ENCODE results near the gene OBSL1.

The OBSL1 gene

GRCh38 chr2:219609149-219609750 is 37.9 kb upstream of the OBSL1 start:
- TF ChIP-seq, protein P1, sequence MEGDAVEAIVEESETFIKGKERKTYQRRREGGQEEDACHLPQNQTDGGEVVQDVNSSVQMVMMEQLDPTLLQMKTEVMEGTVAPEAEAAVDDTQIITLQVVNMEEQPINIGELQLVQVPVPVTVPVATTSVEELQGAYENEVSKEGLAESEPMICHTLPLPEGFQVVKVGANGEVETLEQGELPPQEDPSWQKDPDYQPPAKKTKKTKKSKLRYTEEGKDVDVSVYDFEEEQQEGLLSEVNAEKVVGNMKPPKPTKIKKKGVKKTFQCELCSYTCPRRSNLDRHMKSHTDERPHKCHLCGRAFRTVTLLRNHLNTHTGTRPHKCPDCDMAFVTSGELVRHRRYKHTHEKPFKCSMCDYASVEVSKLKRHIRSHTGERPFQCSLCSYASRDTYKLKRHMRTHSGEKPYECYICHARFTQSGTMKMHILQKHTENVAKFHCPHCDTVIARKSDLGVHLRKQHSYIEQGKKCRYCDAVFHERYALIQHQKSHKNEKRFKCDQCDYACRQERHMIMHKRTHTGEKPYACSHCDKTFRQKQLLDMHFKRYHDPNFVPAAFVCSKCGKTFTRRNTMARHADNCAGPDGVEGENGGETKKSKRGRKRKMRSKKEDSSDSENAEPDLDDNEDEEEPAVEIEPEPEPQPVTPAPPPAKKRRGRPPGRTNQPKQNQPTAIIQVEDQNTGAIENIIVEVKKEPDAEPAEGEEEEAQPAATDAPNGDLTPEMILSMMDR (IDR thresholded peaks at IDR 0.05; ENCODE audit: borderline replicate concordance, control extremely low read depth, extremely low read depth, insufficient read depth, missing control alignments): no peak
- in situ Hi-C loops (cut with MboI; ENCODE audit: low sequenced_read_pairs, unreplicated experiment): no loop called here
- DNase-seq (ENCODE audit: low spot score): no peak

- DNase-seq (ENCODE audit: low spot score): no peak
- in situ Hi-C loops (cut with MboI; ENCODE audit: low sequenced_read_pairs, unreplicated experiment): no loop called here
- TF ChIP-seq, protein P1 (IDR thresholded peaks at IDR 0.05; ENCODE audit: borderline replicate concordance, control extremely low read depth, extremely low read depth, insufficient read depth, missing control alignments): no peak
Measured at GRCh38 chr2:219608399-219608964, 37.1 kb upstream of the OBSL1 start.

DNA sequence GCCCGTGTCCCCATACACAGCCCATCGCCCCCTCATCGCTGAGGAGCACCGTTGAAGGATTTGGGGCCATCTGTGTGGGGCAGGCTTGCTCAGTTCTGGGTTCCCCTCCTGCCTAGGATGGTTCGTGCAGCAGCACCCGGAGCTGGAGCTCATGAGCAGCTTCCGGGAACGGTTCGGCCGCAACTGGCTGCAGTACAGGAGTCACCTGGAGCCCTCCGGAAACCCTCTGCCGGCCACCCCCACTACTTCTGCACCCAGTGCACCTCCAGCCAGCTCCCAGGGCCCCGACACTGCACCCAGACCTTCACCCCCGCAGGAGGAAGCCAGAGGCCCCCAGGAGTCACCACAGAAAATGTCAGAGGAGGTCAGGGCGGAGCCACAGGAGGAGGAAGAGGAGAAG is 36.6 kb upstream of the OBSL1 start:
- in situ Hi-C loops (cut with MboI; ENCODE audit: low sequenced_read_pairs, unreplicated experiment): no loop called here
- DNase-seq (ENCODE audit: low spot score): no peak
- TF ChIP-seq, protein P1 (IDR thresholded peaks at IDR 0.05; ENCODE audit: borderline replicate concordance, control extremely low read depth, extremely low read depth, insufficient read depth, missing control alignments): no peak

GRCh38 chr2:219605607-219605954 is 34.2 kb upstream of the OBSL1 start:
- TF ChIP-seq, protein P1 (IDR thresholded peaks at IDR 0.05; ENCODE audit: borderline replicate concordance, control extremely low read depth, extremely low read depth, insufficient read depth, missing control alignments): no peak
- DNase-seq (ENCODE audit: low spot score): no peak
- in situ Hi-C loops (cut with MboI; ENCODE audit: low sequenced_read_pairs, unreplicated experiment): no loop called here

GRCh38 chr2:219603771-219604170 is 32.4 kb upstream of the OBSL1 start:
- TF ChIP-seq, protein P1 (IDR thresholded peaks at IDR 0.05; ENCODE audit: borderline replicate concordance, control extremely low read depth, extremely low read depth, insufficient read depth, missing control alignments): no peak
- DNase-seq (ENCODE audit: low spot score): no peak
- in situ Hi-C loops (cut with MboI; ENCODE audit: low sequenced_read_pairs, unreplicated experiment): no loop called here

- in situ Hi-C loops (cut with MboI; ENCODE audit: low sequenced_read_pairs, unreplicated experiment): no loop called here
- TF ChIP-seq, protein P1 (IDR thresholded peaks at IDR 0.05; ENCODE audit: borderline replicate concordance, control extremely low read depth, extremely low read depth, insufficient read depth, missing control alignments): no peak
- no peak for DNase-seq (ENCODE audit: low spot score)
Measured at GRCh38 chr2:219598308-219599078, 27.2 kb upstream of the OBSL1 start.

Measured in GM13976 (cell line).